Measurements from ENCODE around the gene TNFRSF4. TPM values are rescaled to one million over a fixed set of nuclear protein-coding genes. Genes with fewer than 3 reads are reported as not detected.

Gene TNFRSF4
- total RNA-seq, 1 experiment from 2014 or later, result 0.62 TPM

DNA sequence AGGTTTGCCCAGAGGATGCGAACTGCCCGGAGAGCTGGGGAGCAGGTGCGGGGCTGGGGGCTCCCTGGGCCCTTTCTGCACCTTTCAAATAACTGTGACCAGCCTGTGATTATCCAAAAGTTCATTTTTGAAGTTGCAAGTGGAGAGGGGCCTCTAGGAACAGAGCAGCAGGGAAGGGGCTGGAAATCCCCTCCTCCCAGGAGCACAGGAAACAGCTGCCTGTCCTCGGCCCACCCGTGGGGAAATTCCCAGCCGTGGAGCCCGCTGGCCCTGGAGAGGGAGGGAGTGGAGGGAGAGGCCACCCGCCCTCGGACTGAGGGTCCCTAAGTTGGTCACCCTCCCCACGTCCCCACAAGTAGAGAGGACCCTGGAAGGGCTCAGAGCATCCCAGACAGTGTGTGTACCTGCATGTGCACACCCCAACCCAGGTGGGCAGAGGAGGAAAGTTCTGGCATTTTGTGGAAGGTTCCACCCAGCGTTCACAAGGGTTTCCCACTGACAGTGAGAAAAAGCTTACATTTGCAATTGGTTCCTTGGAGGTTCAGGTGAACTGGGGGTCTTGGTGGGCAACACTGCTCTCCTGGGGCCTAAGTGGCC lies 1.2 kb upstream of the TNFRSF4 start:
- intact Hi-C loops (cut with micrococcal nuclease; ENCODE audit: unreplicated experiment), result no loop called here
- ChIA-PET POLR2A (interaction anchor here (0.5 kb wide), 1 partner anchor 89 kb away, joined by 3 read pairs; no protein-coding TSS in a partner anchor), CTCF (no interaction called here)
- peaks cover 2% of the 10 kb centered on the region; the same call in 1 of the 2 replicates for H3K36me3 ChIP-seq (ENCODE audit: control insufficient read depth, insufficient read depth, low read length)
- no peaks in the 10 kb centered on the region for H3K9me3 ChIP-seq (ENCODE audit: control insufficient read depth, insufficient read depth, low read depth, low read length)
- H3K27ac ChIP-seq (ENCODE audit: low read length), result no peak overlapping the region
- no TSS peak for BruUV-seq (replicated peaks)
- DNase-seq (ENCODE audit: low read depth, low spot score) (no peak), ATAC-seq (no peak)
- no peaks in the 10 kb centered on the region for H3K4me1 ChIP-seq (ENCODE audit: control insufficient read depth, insufficient read depth, low read length)
- in situ Hi-C loops (cut with HindIII; ENCODE audit: low pct_unique_long_range_greater_than_20kb, low sequenced_read_pairs), result no loop called here
- H3K27me3 ChIP-seq (ENCODE audit: control insufficient read depth, insufficient read depth, low read length), result no peaks in the 10 kb centered on the region
- no peak for TF ChIP-seq POLR2AphosphoS5 (IDR thresholded peaks at IDR 0.05; ENCODE audit: low read depth, low read length)
- TF ChIP-seq, protein P1, sequence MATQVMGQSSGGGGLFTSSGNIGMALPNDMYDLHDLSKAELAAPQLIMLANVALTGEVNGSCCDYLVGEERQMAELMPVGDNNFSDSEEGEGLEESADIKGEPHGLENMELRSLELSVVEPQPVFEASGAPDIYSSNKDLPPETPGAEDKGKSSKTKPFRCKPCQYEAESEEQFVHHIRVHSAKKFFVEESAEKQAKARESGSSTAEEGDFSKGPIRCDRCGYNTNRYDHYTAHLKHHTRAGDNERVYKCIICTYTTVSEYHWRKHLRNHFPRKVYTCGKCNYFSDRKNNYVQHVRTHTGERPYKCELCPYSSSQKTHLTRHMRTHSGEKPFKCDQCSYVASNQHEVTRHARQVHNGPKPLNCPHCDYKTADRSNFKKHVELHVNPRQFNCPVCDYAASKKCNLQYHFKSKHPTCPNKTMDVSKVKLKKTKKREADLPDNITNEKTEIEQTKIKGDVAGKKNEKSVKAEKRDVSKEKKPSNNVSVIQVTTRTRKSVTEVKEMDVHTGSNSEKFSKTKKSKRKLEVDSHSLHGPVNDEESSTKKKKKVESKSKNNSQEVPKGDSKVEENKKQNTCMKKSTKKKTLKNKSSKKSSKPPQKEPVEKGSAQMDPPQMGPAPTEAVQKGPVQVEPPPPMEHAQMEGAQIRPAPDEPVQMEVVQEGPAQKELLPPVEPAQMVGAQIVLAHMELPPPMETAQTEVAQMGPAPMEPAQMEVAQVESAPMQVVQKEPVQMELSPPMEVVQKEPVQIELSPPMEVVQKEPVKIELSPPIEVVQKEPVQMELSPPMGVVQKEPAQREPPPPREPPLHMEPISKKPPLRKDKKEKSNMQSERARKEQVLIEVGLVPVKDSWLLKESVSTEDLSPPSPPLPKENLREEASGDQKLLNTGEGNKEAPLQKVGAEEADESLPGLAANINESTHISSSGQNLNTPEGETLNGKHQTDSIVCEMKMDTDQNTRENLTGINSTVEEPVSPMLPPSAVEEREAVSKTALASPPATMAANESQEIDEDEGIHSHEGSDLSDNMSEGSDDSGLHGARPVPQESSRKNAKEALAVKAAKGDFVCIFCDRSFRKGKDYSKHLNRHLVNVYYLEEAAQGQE (IDR thresholded peaks at IDR 0.05; ENCODE audit: insufficient read depth in 1 of 2, low read depth in 2 of 2, low read length in 1 of 2), result no peak
- no peak for TF ChIP-seq SIN3A (IDR thresholded peaks at IDR 0.05; ENCODE audit: borderline replicate concordance, insufficient read depth, low read depth, low read length)
- TF ChIP-seq TCF7L2 (IDR thresholded peaks at IDR 0.05; ENCODE audit: low read depth, low read length), result no peak
- TF ChIP-seq, protein P2, sequence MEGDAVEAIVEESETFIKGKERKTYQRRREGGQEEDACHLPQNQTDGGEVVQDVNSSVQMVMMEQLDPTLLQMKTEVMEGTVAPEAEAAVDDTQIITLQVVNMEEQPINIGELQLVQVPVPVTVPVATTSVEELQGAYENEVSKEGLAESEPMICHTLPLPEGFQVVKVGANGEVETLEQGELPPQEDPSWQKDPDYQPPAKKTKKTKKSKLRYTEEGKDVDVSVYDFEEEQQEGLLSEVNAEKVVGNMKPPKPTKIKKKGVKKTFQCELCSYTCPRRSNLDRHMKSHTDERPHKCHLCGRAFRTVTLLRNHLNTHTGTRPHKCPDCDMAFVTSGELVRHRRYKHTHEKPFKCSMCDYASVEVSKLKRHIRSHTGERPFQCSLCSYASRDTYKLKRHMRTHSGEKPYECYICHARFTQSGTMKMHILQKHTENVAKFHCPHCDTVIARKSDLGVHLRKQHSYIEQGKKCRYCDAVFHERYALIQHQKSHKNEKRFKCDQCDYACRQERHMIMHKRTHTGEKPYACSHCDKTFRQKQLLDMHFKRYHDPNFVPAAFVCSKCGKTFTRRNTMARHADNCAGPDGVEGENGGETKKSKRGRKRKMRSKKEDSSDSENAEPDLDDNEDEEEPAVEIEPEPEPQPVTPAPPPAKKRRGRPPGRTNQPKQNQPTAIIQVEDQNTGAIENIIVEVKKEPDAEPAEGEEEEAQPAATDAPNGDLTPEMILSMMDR (IDR thresholded peaks at IDR 0.05), result no peak
- H3K4me3 ChIP-seq (ENCODE audit: low read depth in 2 of 2, low read length in 2 of 2), result no peak overlapping the region

DNA sequence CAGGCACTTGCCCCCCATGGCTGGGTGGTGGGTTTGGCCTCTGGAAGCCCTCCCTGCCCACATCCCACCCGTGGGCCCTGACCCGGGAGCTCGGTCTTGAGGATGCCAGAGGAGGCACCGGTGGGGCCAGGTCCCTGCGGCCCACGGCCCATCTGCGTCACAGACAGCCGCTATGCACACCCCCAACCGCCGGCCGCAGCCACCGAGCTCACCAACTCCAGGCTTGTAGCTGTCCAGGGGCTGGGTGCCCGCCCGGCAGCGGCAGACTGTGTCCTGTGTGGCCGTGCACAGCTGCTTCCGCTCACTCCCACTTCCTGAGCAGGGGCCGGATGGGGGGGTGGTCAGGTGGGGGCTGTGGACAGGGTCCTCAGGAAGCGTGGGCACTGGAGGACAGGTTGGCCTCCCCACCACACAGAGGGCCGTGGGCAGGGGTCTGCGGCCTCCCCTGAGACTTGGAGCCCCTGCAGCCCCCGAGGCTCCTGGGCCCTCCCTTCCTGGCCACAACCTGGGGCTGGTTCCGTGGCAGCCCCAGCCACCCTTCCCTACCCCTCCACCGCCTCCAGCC lies 1.1 kb downstream of the TNFRSF4 start:
- in situ Hi-C loops (cut with HindIII; ENCODE audit: low pct_unique_long_range_greater_than_20kb, low sequenced_read_pairs) (no loop called here), intact Hi-C loops (cut with micrococcal nuclease; ENCODE audit: unreplicated experiment) (no loop called here)
- ChIA-PET POLR2A (no interaction called here), CTCF (no interaction called here)
- TF ChIP-seq TCF7L2 (IDR thresholded peaks at IDR 0.05; ENCODE audit: low read depth, low read length), result no peak
- no peak for TF ChIP-seq POLR2AphosphoS5 (IDR thresholded peaks at IDR 0.05; ENCODE audit: low read depth, low read length)
- TF ChIP-seq, protein P2 (IDR thresholded peaks at IDR 0.05), result no peak
- TF ChIP-seq, protein P1 (IDR thresholded peaks at IDR 0.05; ENCODE audit: insufficient read depth in 1 of 2, low read depth in 2 of 2, low read length in 1 of 2), result no peak
- TF ChIP-seq SIN3A (IDR thresholded peaks at IDR 0.05; ENCODE audit: borderline replicate concordance, insufficient read depth, low read depth, low read length), result no peak
- Histone ChIP-seq H3K4me1 (ENCODE audit: control insufficient read depth, insufficient read depth, low read length) (peaks cover 5% of the 10 kb centered on the region; the same call in 1 of the 2 replicates), H3K4me3 (ENCODE audit: low read depth in 2 of 2, low read length in 2 of 2) (no peak overlapping the region), H3K27ac (ENCODE audit: low read length) (no peak overlapping the region), H3K36me3 (ENCODE audit: control insufficient read depth, insufficient read depth, low read length) (no peaks in the 10 kb centered on the region), H3K9me3 (ENCODE audit: control insufficient read depth, insufficient read depth, low read depth, low read length) (no peaks in the 10 kb centered on the region), H3K27me3 (ENCODE audit: control insufficient read depth, insufficient read depth, low read length) (no peaks in the 10 kb centered on the region)
- BruUV-seq (replicated peaks), result no TSS peak
- no peak for ATAC-seq
- no peak for DNase-seq (ENCODE audit: low read depth, low spot score)

All from Panc1 (cell line).